ENCODE measurements around the gene SF3A2. TPM values are rescaled to one million over a fixed set of nuclear protein-coding genes. Genes with fewer than 3 reads are reported as not detected.

The SF3A2 gene
- polyA plus RNA-seq, 6 donors from 2014 or later: 13.1 to 37.2 (median 20.3) TPM

DNA sequence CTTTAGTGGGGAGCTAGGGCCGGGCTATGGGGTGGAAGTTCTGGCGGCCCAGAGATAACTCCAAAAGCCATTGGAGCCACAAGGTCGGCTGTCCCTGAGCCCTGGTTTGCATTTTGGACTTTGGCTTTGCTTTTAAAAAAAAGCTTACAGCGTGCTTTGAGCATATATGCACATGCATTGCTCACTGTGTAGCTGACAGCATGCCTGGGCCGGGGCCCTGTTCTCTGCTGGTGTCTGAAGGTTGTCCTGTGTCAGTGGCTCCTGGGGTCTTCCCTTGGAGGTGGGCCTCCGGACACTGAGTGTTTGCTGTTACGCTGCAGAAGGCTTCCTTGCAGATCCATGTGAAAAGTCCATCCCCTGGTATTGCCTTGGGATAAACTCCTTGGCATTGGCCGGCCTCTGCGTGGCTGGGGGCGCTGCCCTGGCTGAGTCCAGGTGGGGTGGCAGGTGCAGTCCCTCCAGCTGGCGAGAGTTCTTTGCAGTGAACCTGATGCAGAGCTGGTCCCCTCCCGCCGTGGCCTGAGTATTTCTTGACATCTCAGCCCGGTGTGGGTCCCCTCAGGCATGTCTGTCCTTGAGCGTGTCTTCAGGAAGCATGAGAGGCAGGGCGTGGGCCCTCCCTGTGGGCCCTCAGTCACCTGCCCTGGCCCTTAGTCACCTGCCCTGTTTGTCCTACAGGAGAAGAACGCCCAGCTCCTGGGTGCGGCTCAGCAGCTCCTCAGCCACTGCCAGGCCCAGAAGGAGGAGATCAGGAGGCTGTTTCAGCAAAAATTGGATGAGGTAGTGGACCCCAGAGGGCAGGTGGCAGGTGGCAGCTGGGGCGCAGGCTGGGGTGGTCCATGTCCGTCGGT, 23.5 kb upstream of the SF3A2 start:
- ATAC-seq (ENCODE audit: low read depth in 2 of 2): no peak
- H3K27ac Mint-ChIP-seq: peak overlapping the region in 1 of 6 donors; percentile 50
- H3K27me3 Mint-ChIP-seq: no peaks in the 10 kb centered on the region

DNA sequence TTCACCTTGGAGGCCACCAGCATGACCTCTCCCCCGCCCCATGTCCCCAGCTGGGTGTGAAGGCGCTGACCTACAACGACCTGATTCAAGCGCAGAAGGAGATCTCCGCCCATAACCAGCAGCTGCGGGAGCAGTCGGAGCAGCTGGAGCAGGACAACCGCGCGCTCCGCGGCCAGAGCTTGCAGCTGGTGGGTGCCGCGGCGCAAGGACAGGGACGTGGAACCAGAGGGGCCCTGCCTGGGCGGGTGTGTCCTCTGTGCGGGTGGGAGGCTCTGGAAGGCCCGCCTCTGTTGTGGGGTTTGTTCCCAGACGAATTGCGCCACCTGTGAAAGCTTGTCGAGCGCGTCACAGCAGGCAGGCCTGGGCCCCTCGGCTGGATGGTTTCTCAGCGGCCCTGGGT, 22.8 kb upstream of the SF3A2 start:
- Mint-ChIP-seq H3K9me3 (no peaks in the 10 kb centered on the region), H3K4me3 (no peak overlapping the region), H3K27me3 (no peaks in the 10 kb centered on the region), H3K4me1 (peaks cover 0 to 15% (median 7%) of the 10 kb centered on the region in 3 donors), H3K27ac (peak overlapping the region in 1 of 6 donors; percentile 42), H3K36me3 (peaks cover 0 to 17% of the 10 kb centered on the region in 2 donors)
- ATAC-seq (ENCODE audit: low read depth in 2 of 2) (no peak), DNase-seq (no peak)

More for the DNA sequence above, 23.5 kb upstream of the SF3A2 start:
- Mint-ChIP-seq H3K36me3 (peaks cover 0 to 17% of the 10 kb centered on the region in 2 donors), H3K9me3 (no peaks in the 10 kb centered on the region), H3K4me3 (peak overlapping the region in 1 of 8 donors; percentile 3), H3K4me1 (peaks cover 0 to 15% (median 7%) of the 10 kb centered on the region in 3 donors)
- DNase-seq: no peak

DNA sequence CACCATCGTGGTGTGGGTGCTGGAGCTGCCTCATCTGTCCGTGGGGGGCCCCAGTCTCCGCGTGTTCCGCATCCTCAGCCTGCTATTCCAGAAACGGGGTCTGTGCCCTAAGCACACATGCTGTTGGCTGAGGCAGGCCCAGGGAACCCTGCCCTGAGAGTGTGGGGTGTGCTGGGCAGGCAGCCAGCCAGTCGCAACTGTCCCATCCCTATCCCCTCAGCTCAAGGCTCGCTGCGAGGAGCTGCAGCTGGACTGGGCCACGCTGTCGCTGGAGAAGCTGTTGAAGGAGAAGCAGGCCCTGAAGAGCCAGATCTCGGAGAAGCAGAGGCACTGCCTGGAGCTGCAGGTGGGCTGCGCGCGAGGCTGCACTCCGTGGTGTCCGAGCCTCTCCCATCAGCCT, 22.4 kb upstream of the SF3A2 start:
- Mint-ChIP-seq H3K36me3 (peaks cover 0 to 17% of the 10 kb centered on the region in 2 donors), H3K4me3 (no peak overlapping the region), H3K27me3 (no peaks in the 10 kb centered on the region), H3K27ac (no peak overlapping the region), H3K9me3 (no peaks in the 10 kb centered on the region), H3K4me1 (peaks cover 0 to 15% (median 7%) of the 10 kb centered on the region in 3 donors)
- no peak for DNase-seq
- ATAC-seq (ENCODE audit: low read depth in 2 of 2): no peak

DNA sequence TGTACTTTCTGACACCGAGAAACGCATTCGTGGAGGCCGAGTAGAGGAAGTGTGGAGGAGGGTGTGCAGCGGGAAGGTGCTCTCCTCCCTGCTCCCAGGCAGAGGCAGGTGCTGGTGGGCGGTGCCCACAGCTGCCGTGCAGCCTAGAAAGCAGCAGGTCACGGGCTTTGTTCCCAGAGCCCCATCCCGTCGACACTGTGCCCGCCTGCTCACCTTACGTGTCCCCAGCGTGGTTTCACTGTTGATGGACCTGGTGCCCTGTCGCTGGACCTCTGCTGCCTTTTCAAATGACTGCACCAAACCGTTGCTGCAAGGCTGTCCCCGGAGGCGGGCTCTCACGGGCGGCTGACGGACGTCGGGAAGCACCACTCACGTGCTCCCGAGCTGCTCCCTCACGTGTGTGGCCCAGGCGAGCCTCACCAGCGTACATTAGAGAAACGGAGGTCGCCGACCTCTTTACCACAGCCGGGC, 21.3 kb upstream of the SF3A2 start:
- Mint-ChIP-seq H3K27me3 (no peaks in the 10 kb centered on the region), H3K4me3 (no peak overlapping the region), H3K9me3 (no peaks in the 10 kb centered on the region), H3K27ac (peak overlapping the region in 3 of 6 donors; percentile 52 to 61 (median 54)), H3K4me1 (peaks cover 0 to 15% (median 7%) of the 10 kb centered on the region in 3 donors), H3K36me3 (peaks cover 0 to 17% of the 10 kb centered on the region in 2 donors)
- ATAC-seq (ENCODE audit: low read depth in 2 of 2): no peak
- no peak for DNase-seq

DNA sequence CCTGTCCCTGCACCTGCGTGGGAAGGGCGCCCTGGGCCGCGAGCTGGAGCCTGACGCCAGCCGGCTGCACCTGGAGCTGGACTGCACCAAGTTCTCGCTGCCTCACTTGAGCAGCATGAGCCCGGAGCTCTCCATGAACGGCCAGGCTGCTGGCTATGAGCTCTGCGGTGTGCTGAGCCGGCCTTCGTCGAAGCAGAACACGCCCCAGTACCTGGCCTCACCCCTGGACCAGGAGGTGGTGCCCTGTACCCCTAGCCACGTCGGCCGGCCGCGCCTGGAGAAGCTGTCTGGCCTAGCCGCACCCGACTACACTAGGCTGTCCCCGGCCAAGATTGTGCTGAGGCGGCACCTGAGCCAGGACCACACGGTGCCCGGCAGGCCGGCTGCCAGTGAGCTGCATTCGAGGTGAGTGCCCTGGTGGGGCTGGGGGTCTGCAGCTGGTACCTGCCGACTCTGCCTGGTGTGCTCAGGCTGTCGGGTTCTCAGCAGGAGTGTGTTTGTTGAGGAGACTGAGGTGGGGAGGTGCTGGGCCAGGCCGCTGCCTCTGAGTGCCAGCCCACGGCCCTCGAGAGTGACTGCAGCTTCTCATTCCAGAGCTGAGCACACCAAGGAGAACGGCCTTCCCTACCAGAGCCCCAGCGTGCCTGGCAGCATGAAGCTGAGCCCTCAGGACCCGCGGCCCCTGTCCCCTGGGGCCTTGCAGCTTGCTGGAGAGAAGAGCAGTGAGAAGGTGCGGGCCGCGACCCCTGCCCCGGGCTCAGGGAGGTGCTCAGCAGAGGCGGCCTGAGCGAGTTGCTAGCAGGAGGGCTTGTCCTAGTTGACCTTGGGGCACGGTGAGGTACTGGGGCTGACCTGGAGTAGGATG, 20.0 kb upstream of the SF3A2 start:
- Mint-ChIP-seq H3K27me3 (no peaks in the 10 kb centered on the region), H3K36me3 (peaks cover 0 to 13% of the 10 kb centered on the region in 2 donors), H3K9me3 (no peaks in the 10 kb centered on the region), H3K4me3 (peak overlapping the region in 1 of 8 donors; percentile 30), H3K27ac (peak overlapping the region in 2 of 6 donors; percentile 61 to 63), H3K4me1 (peaks cover 0 to 15% (median 5%) of the 10 kb centered on the region in 3 donors)
- ATAC-seq (ENCODE audit: low read depth in 2 of 2) (no peak), DNase-seq (no peak)

DNA sequence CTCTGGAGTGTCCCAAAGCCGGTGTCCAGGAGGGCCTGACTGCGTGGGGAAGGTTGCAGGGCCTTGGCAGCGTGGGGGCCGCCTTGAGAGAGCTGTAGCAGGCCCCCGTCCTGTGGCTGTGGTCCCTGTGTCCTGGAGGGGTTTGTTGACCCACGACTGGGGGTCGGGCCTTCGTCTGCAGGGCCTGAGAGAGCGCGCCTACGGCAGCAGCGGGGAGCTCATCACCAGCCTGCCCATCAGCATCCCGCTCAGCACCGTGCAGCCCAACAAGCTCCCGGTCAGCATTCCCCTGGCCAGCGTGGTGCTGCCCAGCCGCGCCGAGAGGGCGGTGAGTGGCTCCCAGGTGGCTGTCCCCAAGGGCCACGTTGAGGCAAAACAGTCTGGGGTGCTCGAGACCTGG, 19.0 kb upstream of the SF3A2 start:
- Mint-ChIP-seq H3K27ac (no peak overlapping the region), H3K9me3 (no peaks in the 10 kb centered on the region), H3K36me3 (peaks cover 0 to 9% of the 10 kb centered on the region in 2 donors), H3K4me3 (no peak overlapping the region), H3K27me3 (no peaks in the 10 kb centered on the region), H3K4me1 (peaks cover 1 to 21% (median 3%) of the 10 kb centered on the region in 3 donors)
- DNase-seq (no peak), ATAC-seq (ENCODE audit: low read depth in 2 of 2) (no peak)

DNA sequence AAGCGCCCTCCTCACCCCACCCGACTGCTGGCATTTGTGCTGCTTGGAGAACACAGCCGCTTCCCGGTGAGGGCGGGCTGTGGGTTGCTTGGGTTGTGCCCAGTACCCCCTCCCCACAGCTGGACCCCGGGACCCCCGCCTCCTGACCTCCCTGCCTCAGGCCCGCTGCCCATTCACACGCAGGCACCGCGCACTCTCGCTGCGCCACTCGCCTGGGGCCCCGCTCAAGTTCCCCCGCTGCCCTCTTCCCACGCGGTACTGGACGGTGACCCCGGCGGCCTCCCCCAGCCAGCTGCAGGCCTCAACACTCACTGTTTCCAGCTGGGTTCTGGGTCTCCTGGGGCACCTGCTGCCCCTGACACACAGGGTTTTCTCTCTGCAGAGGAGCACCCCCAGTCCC, 16.9 kb upstream of the SF3A2 start:
- Mint-ChIP-seq H3K4me1 (peaks cover 12 to 39% (median 14%) of the 10 kb centered on the region in 3 donors), H3K36me3 (peaks cover 0 to 16% of the 10 kb centered on the region in 2 donors), H3K27me3 (no peaks in the 10 kb centered on the region), H3K27ac (peak overlapping the region in 1 of 6 donors; percentile 11), H3K4me3 (no peak overlapping the region), H3K9me3 (no peaks in the 10 kb centered on the region)
- no peak for DNase-seq
- ATAC-seq (ENCODE audit: low read depth in 2 of 2): no peak

DNA sequence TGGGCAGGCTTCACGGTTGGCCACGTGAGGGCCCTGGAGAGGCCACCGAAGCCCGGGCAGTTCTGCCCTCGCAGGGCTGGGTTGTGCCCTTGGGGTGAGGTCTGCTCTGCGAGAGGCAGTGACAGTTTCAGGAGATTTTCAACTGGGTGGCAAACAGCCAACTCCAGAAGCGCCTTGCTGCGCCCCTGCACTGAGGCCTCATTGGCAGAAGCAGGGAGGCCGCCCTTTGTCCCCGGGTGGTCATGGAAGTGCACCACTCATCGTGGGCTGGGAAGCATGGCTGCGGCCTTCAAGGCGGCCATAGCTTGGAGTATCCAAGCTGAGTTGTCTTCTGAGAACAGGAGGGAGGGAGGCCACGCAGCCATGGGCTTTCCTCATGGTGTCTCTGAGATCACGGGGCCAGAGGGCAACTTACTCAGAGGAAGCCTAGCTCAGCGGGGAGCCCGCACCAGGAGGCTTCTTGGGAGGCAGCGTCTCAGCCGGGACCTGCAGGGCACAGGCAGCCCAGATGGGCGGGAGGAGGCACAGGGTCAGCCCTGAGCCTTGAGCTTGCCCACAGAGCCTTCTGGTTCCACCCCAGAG, 15.3 kb upstream of the SF3A2 start:
- Mint-ChIP-seq H3K4me3 (no peak overlapping the region), H3K36me3 (peaks cover 0 to 16% of the 10 kb centered on the region in 2 donors), H3K4me1 (peaks cover 15 to 42% (median 17%) of the 10 kb centered on the region in 3 donors), H3K27me3 (no peaks in the 10 kb centered on the region), H3K27ac (peak overlapping the region in 1 of 6 donors; percentile 16), H3K9me3 (no peaks in the 10 kb centered on the region)
- DNase-seq (no peak), ATAC-seq (ENCODE audit: low read depth in 2 of 2) (no peak)

DNA sequence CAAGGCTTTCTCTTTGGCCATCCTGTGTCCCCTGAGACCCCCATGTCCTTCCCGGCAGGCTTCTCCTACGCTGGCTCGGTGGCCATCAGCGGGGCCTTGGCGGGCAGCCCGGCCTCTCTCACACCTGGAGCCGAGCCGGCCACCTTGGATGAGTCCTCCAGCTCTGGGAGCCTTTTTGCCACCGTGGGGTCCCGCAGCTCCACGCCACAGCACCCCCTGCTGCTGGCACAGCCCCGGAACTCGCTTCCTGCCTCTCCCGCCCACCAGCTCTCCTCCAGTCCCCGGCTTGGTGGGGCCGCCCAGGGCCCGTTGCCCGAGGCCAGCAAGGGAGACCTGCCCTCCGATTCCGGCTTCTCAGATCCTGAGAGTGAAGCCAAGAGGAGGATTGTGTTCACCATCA, 14.7 kb upstream of the SF3A2 start:
- no peak for DNase-seq
- H3K27ac Mint-ChIP-seq: peak overlapping the region in 1 of 6 donors; percentile 88
- peaks cover 15 to 39% (median 17%) of the 10 kb centered on the region in 3 donors for H3K4me1 Mint-ChIP-seq
- ATAC-seq (ENCODE audit: low read depth in 2 of 2): no peak
- no peak overlapping the region for H3K4me3 Mint-ChIP-seq
- H3K27me3 Mint-ChIP-seq: no peaks in the 10 kb centered on the region
- peaks cover 0 to 13% of the 10 kb centered on the region in 2 donors for H3K36me3 Mint-ChIP-seq
- no peaks in the 10 kb centered on the region for H3K9me3 Mint-ChIP-seq

DNA sequence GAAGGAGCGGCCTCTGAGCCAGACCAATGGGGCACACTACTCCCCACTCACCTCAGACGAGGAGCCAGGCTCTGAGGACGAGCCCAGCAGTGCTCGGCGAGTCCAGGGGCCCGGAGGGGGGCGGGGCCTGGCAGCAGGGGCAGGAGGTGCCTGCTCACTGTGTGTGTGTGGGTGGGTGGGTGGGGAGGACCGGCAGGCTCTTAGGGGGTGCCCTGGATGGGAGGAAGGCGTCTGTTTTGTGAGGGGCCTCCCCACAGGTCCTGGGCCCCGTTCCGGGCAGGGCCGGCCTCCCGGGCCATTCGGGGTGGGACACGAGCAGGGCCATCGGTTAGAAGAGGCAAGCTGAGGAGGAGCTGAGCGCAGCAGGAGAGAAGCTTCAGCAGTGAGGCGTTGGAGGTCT, 13.2 kb upstream of the SF3A2 start:
- DNase-seq (no peak), ATAC-seq (ENCODE audit: low read depth in 2 of 2) (no peak)
- Mint-ChIP-seq H3K27ac (peak overlapping the region in 3 of 6 donors; percentile 94 to 98 (median 97)), H3K27me3 (no peaks in the 10 kb centered on the region), H3K4me1 (peaks cover 15 to 35% (median 17%) of the 10 kb centered on the region in 3 donors), H3K4me3 (peak overlapping the region in 1 of 8 donors; percentile 73), H3K36me3 (peaks cover 0 to 7% of the 10 kb centered on the region in 2 donors), H3K9me3 (no peaks in the 10 kb centered on the region)

DNA sequence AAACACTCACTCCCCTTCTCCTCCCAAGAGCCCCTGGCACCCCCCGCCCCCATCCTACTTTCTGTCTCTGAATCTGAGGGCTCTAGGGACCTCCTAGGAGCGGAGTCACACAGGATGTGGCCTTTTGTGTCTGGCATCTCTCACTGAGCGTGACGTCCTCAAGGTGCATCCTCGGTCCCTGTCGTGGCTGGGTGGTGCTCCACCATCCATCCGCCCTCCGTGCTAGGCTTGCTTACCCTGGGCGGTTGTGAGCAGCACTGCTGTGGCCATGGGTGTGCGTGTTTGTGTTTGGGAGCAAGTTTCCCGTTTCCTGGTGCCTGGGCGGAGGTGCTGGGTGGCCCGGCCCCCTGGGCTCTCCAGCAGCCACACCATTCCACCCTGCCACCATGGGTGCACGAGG, 12.7 kb upstream of the SF3A2 start:
- Mint-ChIP-seq H3K4me3 (peak overlapping the region in 5 of 8 donors; percentile 41 to 76 (median 73)), H3K9me3 (no peaks in the 10 kb centered on the region), H3K27ac (peak overlapping the region; percentile 94 to 98 (median 96)), H3K27me3 (no peaks in the 10 kb centered on the region), H3K4me1 (peaks cover 15 to 35% (median 19%) of the 10 kb centered on the region in 3 donors), H3K36me3 (peaks cover 0 to 7% of the 10 kb centered on the region in 2 donors)
- ATAC-seq (ENCODE audit: low read depth in 2 of 2): peak; percentile 89 to 93
- peak; percentile 70 for DNase-seq

DNA sequence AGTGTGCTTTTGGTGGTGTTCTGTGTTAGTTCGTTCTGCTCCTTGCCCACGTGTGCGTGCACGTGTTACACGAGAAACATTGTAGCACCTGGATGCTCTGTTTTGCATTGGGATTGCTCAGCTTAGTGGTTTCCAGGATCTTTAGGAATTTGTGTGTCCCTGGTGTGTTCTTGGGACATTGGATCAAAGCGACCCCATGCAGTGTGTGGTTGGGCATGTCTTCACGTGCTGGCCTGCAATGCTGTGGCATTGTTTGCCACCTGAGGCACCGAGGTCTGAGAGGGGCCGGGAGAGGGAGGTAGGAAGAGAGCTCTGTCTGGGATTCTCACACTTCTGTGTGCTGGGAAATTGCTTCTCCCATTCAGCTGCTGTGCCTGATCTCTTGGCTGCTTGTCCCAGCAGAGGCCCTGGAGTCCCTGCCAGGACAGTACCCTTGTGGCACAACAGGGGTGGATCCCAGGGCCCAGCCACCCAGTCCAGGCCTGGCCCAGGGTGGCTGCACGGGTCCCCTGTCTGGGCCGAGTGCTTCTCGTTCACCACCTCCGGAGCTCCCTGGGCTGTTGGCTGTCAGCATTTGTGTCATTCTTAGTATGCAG, 11.8 kb upstream of the SF3A2 start:
- no peak for DNase-seq
- H3K36me3 Mint-ChIP-seq: peaks cover 0 to 7% of the 10 kb centered on the region in 2 donors
- peak overlapping the region in 5 of 6 donors; percentile 81 to 98 (median 94) for H3K27ac Mint-ChIP-seq
- peaks cover 15 to 35% (median 20%) of the 10 kb centered on the region in 3 donors for H3K4me1 Mint-ChIP-seq
- peak overlapping the region in 4 of 8 donors; percentile 56 to 78 (median 74) for H3K4me3 Mint-ChIP-seq
- H3K9me3 Mint-ChIP-seq: no peaks in the 10 kb centered on the region
- H3K27me3 Mint-ChIP-seq: no peaks in the 10 kb centered on the region
- no peak for ATAC-seq (ENCODE audit: low read depth in 2 of 2)

All from naive B cell (primary cell).